GM12878 (cell line): ENCODE results near the gene OR10S1. TPM values are rescaled to one million over a fixed set of nuclear protein-coding genes. Genes with fewer than 3 reads are reported as not detected.

Source experiments
- CEBPB ChIP-seq, 2 experiments: fragments of 150-350 bp in 1 of 2; IDR thresholded peaks; 2 replicates each; pipeline ENCODE4 v1.6.1; 2012 to 2014; ENCODE audit warnings: low read depth in 2 of 2, low read length in 2 of 2, borderline replicate concordance in 1 of 2, inconsistent platforms in 1 of 2
- KAT2A ChIP-seq: conservative IDR thresholded peaks from 2 replicates; pipeline ENCODE4 v1.6.1; 2011; ENCODE audit warnings: low read depth, low read length; ENCODE audit not compliant: control insufficient read depth
- MTA2 ChIP-seq: fragments of 450-650 bp; IDR thresholded peaks from 2 replicates; pipeline ENCODE4 v1.6.1; 2016; ENCODE audit warnings: low read depth, mild to moderate bottlenecking, moderate library complexity
- NRF1 ChIP-seq: conservative IDR thresholded peaks from 2 replicates; pipeline ENCODE4 v1.6.1; 2011; ENCODE audit warnings: mild to moderate bottlenecking, low read depth, low read length, improper control_type of control experiment
- TCF3 ChIP-seq: IDR thresholded peaks from 2 replicates; pipeline ENCODE4 v1.6.1; 2012; ENCODE audit warnings: low read depth, mild to moderate bottlenecking, low read length, borderline replicate concordance; ENCODE audit not compliant: insufficient read depth
- polyA plus RNA-seq, 11 experiments: library from polyadenylated mRNA; depleted of rRNA in 4 of 11; unstranded in 6 of 11; stranded (reverse) in 5 of 11; fragments of >200 nt; fragmentation: Nextera tagmentation in 4 of 11; fragmentation: Illumina TruSeq in 1 of 11; extraction: Ambion mirVana in 4 of 11; extraction: Trizol in 1 of 11; gene quantifications; 1 replicate in 1 of 11; 2 replicates in 10 of 11; pipeline versions ENCODE4 v1.2.1 to v1.2.3, GENCODE V29; 2011 to 2016; ENCODE audit warnings: inconsistent platforms in 2 of 11, missing spikeins in 2 of 11, low read depth in 1 of 11
- total RNA-seq, 4 experiments: library from RNA; depleted of rRNA in 3 of 4; stranded (reverse); fragments of >200 nt in 3 of 4; fragmentation: Illumina TruSeq in 1 of 4; extraction: Trizol in 1 of 4; gene quantifications; 2 replicates each; pipeline versions ENCODE4 v1.2.1 to v1.2.3, GENCODE V29; 2013 to 2021
- TF ChIP-seq, protein P1 (sequence below): fragments of 450-650 bp; formaldehyde crosslinking; IDR thresholded peaks from 2 replicates; pipeline ENCODE4 v1.5.0; 2022; ENCODE audit warnings: mild to moderate bottlenecking, missing genetic modification characterization
- TF ChIP-seq, protein P2 (sequence below): fragments of 450-650 bp; IDR thresholded peaks from 2 replicates; pipeline ENCODE4 v1.6.1; 2017; ENCODE audit warnings: mild to moderate bottlenecking, moderate library complexity

OR10S1 gene
- total and polyA plus RNA-seq, 10 of the 15 experiments (the other 5 are each of a cell fraction or from before 2014, with no cell fraction given), result not detected

DNA sequence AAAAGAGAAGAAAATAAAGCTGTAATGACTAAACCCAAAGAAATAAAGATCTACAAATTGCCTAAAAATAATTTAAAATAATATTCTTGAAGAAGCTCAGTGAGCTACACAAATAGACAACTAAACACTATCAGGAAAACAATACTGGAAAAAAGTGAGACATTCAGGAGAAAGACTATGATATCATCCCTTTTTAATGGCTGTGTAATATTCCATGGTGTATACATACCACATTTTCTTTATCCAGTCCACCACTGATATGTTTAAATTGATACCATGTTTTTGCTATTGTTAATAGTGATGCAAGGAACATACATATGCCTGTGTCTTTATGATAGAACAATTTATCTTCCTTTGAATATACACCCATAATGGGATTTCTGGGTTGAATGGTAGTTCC is 20.8 kb downstream of the OR10S1 start (continued):
- TF ChIP-seq, protein P1, sequence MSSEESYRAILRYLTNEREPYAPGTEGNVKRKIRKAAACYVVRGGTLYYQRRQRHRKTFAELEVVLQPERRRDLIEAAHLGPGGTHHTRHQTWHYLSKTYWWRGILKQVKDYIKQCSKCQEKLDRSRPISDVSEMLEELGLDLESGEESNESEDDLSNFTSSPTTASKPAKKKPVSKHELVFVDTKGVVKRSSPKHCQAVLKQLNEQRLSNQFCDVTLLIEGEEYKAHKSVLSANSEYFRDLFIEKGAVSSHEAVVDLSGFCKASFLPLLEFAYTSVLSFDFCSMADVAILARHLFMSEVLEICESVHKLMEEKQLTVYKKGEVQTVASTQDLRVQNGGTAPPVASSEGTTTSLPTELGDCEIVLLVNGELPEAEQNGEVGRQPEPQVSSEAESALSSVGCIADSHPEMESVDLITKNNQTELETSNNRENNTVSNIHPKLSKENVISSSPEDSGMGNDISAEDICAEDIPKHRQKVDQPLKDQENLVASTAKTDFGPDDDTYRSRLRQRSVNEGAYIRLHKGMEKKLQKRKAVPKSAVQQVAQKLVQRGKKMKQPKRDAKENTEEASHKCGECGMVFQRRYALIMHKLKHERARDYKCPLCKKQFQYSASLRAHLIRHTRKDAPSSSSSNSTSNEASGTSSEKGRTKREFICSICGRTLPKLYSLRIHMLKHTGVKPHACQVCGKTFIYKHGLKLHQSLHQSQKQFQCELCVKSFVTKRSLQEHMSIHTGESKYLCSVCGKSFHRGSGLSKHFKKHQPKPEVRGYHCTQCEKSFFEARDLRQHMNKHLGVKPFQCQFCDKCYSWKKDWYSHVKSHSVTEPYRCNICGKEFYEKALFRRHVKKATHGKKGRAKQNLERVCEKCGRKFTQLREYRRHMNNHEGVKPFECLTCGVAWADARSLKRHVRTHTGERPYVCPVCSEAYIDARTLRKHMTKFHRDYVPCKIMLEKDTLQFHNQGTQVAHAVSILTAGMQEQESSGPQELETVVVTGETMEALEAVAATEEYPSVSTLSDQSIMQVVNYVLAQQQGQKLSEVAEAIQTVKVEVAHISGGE (CRISPR knock-in tag), result no peak
- TF ChIP-seq TCF3, result no peak
- no peak for TF ChIP-seq CEBPB (IDR thresholded peaks at IDR 0.05; ENCODE audit: borderline replicate concordance in 1 of 2, low read depth in 2 of 2, low read length in 2 of 2)
- TF ChIP-seq, protein P2, sequence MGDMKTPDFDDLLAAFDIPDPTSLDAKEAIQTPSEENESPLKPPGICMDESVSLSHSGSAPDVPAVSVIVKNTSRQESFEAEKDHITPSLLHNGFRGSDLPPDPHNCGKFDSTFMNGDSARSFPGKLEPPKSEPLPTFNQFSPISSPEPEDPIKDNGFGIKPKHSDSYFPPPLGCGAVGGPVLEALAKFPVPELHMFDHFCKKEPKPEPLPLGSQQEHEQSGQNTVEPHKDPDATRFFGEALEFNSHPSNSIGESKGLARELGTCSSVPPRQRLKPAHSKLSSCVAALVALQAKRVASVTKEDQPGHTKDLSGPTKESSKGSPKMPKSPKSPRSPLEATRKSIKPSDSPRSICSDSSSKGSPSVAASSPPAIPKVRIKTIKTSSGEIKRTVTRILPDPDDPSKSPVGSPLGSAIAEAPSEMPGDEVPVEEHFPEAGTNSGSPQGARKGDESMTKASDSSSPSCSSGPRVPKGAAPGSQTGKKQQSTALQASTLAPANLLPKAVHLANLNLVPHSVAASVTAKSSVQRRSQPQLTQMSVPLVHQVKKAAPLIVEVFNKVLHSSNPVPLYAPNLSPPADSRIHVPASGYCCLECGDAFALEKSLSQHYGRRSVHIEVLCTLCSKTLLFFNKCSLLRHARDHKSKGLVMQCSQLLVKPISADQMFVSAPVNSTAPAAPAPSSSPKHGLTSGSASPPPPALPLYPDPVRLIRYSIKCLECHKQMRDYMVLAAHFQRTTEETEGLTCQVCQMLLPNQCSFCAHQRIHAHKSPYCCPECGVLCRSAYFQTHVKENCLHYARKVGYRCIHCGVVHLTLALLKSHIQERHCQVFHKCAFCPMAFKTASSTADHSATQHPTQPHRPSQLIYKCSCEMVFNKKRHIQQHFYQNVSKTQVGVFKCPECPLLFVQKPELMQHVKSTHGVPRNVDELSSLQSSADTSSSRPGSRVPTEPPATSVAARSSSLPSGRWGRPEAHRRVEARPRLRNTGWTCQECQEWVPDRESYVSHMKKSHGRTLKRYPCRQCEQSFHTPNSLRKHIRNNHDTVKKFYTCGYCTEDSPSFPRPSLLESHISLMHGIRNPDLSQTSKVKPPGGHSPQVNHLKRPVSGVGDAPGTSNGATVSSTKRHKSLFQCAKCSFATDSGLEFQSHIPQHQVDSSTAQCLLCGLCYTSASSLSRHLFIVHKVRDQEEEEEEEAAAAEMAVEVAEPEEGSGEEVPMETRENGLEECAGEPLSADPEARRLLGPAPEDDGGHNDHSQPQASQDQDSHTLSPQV, result no peak
- TF ChIP-seq KAT2A, result no peak
- no peak for TF ChIP-seq NRF1
- TF ChIP-seq MTA2, result no peak
